RWPE2 (cell line): ENCODE data around the gene DENND1A.

Experiments used
- ATAC-seq: fragments of 200-7000 bp; cut with Tn5 transposase; 3 replicates; pipeline ENCODE4 v1.9.1; 2021; ENCODE audit warnings: low read depth
- DNase-seq: peaks from one replicate; pipeline ENCODE4 v3.0.0-alpha.2; 2020; ENCODE audit warnings: low spot score
- H3K27ac ChIP-seq: fragments of 450-650 bp; 2 replicates; pipeline ENCODE4 v1.5.1; 2017; ENCODE audit warnings: mild to moderate bottlenecking; ENCODE audit not compliant: poor library complexity, severe bottlenecking
- H3K27me3 ChIP-seq: fragments of 250-450 bp; sonication (Bioruptor Pico); 2 replicates; pipeline ENCODE4 v1.5.1; 2021; ENCODE audit warnings: mild to moderate bottlenecking, moderate library complexity; ENCODE audit not compliant: insufficient read depth, poor library complexity, severe bottlenecking
- H3K36me3 ChIP-seq: fragments of 250-450 bp; sonication (Bioruptor Pico); 2 replicates; pipeline ENCODE4 v1.5.1; 2020; ENCODE audit warnings: low read depth, mild to moderate bottlenecking, moderate library complexity
- H3K4me1 ChIP-seq: fragments of 250-450 bp; sonication (Bioruptor Pico); 2 replicates; pipeline ENCODE4 v1.5.1; 2021; ENCODE audit warnings: mild to moderate bottlenecking, moderate library complexity; ENCODE audit not compliant: insufficient read depth, poor library complexity, severe bottlenecking
- H3K4me3 ChIP-seq: fragments of 250-450 bp; sonication (Bioruptor Pico); 2 replicates; pipeline ENCODE4 v1.5.1; 2021; ENCODE audit warnings: mild to moderate bottlenecking, moderate library complexity; ENCODE audit not compliant: severe bottlenecking
- H3K9me3 ChIP-seq: fragments of 250-450 bp; sonication (Bioruptor Pico); 2 replicates; pipeline ENCODE4 v1.5.1; 2021; ENCODE audit warnings: mild to moderate bottlenecking, moderate library complexity; ENCODE audit not compliant: severe bottlenecking
- TF ChIP-seq, protein P1 (sequence below): fragments of 450-650 bp; IDR thresholded peaks from one replicate; pipeline ENCODE4 v1.5.1; 2017; ENCODE audit warnings: mild to moderate bottlenecking, moderate library complexity; ENCODE audit not compliant: poor library complexity, severe bottlenecking

The DENND1A gene

DNA sequence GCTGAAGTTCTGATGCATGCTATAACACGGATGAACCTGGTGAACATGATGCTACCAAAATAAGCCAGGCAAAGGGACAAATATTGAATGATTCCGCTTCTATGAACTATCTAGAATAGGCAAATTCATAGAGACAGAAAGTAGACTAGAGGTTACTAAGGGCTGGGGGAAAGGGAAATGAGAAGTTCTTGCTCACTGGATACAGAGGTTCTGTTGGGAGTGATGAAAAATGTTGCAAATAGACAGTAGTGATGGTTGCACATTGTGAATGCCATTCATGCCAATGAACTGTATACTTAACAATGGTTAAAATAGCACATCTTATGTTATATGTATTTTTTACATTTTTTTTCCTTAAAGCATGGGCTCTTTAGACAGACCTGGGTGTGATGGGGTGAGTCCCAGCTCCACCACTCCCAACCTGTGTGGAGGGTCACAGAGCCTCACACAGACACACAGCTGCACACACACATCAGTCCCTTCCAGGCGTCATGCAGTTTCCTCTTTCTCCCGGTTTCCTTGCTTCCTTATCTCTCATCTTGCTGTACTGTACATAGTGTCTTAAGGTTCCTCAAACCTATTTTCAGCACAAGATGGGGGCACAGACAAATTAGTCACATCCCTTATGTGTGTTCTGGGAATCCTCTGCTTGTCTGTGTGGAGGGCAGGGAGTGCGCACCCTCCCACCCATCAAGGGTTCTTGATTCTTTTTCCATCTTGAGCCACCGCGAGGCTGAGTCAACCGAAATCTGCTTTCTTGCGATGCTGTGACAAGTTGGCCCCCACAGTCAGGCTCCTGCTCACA lies 381.0 kb downstream of the DENND1A start:
- Histone ChIP-seq H3K4me1 (no peaks in the 10 kb centered on the region), H3K9me3 (no peaks in the 10 kb centered on the region), H3K27me3 (no peaks in the 10 kb centered on the region), H3K4me3 (no peak overlapping the region), H3K36me3 (no peaks in the 10 kb centered on the region), H3K27ac (no peak overlapping the region)
- TF ChIP-seq, protein P1, sequence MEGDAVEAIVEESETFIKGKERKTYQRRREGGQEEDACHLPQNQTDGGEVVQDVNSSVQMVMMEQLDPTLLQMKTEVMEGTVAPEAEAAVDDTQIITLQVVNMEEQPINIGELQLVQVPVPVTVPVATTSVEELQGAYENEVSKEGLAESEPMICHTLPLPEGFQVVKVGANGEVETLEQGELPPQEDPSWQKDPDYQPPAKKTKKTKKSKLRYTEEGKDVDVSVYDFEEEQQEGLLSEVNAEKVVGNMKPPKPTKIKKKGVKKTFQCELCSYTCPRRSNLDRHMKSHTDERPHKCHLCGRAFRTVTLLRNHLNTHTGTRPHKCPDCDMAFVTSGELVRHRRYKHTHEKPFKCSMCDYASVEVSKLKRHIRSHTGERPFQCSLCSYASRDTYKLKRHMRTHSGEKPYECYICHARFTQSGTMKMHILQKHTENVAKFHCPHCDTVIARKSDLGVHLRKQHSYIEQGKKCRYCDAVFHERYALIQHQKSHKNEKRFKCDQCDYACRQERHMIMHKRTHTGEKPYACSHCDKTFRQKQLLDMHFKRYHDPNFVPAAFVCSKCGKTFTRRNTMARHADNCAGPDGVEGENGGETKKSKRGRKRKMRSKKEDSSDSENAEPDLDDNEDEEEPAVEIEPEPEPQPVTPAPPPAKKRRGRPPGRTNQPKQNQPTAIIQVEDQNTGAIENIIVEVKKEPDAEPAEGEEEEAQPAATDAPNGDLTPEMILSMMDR, result no peak
- no peak for ATAC-seq
- DNase-seq, result no peak

DNA sequence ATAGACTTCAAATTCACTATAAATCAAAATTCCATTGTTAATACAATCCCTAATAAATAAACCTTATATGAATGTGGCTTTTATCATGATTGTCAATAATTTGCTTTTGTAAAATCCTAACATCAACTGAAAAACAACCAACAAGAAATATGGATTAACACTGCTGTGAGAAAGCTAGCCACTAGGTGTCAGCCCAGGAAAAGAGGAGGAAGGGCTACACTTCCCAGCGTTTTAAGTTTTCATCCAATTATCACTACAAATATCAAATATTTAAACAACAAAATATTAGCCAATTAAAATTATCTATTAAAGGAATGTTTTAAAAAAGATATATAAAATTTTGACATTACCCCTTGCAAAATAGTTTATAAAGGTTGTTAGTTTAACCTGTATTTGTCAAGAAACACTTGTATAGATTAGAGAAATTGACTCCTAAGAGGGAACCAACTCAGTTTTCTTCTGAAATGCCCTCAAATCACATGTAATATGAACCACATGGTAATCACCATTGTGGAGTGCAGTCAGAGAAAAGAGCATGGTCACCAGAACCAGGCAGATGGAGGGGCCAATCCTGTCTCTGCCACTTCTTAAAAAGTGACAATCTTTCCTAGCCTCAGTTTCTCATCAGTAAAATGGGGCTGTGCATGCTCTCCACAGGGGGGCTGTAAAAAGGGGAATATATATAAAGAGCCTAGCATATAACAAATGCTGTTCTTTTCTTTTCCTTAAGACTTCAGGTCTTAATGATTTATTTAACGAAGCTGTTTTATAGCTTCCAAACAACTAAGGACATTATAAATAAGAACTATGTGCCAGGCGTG lies 385.7 kb downstream of the DENND1A start:
- DNase-seq (no peak), ATAC-seq (peak; percentile 53; the same call in 1 of the 3 replicates)
- H3K27ac ChIP-seq, result no peak overlapping the region
- no peaks in the 10 kb centered on the region for H3K36me3 ChIP-seq
- TF ChIP-seq, protein P1, result peak; percentile 90
- no peaks in the 10 kb centered on the region for H3K4me1 ChIP-seq
- no peaks in the 10 kb centered on the region for H3K9me3 ChIP-seq
- H3K27me3 ChIP-seq, result no peaks in the 10 kb centered on the region
- no peak overlapping the region for H3K4me3 ChIP-seq

GRCh38 chr9:123543492-123543891 lies 386.4 kb downstream of the DENND1A start:
- H3K36me3 ChIP-seq, result no peaks in the 10 kb centered on the region
- no peak for DNase-seq
- no peak for ATAC-seq
- no peaks in the 10 kb centered on the region for H3K9me3 ChIP-seq
- no peak overlapping the region for H3K27ac ChIP-seq
- no peaks in the 10 kb centered on the region for H3K4me1 ChIP-seq
- no peaks in the 10 kb centered on the region for H3K27me3 ChIP-seq
- TF ChIP-seq, protein P1, result no peak
- H3K4me3 ChIP-seq, result no peak overlapping the region

DNA sequence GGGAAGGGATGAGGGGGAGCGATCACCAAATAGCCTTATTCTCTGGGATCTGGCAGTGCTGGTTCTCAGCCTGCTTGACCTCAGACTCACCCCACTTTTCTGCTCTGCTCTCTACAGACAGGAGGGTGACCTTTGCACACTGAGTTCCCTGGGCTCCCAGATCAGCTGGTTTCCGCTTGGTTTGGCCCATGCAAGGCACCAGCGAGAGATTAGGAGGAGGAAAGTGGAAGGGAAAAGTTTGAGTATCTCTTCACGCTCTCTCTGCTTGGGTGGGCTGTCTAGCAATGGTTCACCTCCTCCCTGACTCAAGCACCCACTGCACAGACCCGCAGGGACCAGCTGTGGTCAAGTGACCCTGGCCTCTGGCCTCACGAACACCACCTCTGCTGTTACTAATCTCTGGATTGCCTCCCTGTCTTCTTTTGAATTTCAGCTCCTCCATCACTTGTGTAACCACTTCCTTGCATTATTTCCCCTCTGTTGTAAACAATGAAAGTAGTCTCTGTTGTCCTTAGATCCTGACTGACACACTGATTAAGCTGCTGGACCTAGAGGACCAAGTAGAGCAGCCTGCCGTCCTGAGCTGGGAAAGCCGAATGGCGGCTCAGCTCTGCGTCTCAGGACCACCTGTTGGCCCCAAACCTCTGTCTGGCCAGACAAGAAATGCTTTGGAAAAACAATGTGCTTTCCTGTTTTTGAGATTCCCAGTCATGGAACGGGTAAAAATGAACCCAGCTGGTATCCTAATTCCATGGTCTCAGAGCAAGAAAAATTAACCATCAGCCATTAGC lies 387.3 kb downstream of the DENND1A start:
- TF ChIP-seq, protein P1, result no peak
- Histone ChIP-seq H3K4me3 (no peak overlapping the region), H3K36me3 (no peaks in the 10 kb centered on the region), H3K27ac (no peak overlapping the region), H3K27me3 (no peaks in the 10 kb centered on the region), H3K9me3 (no peaks in the 10 kb centered on the region), H3K4me1 (no peaks in the 10 kb centered on the region)
- DNase-seq (no peak), ATAC-seq (no peak)
